Stimulated activated memory B cell treated with anti-CD40 and anti-IgM and Interleukin-4, amounts not matched to agents 10 μg/mL and 1 μg/mL and 100 μg/mL, for 72 hours (primary cell): Measurements from ENCODE around the gene ADAMTS20.

Experiments
- ATAC-seq: fragments of 150-1000 bp; cut with Tn5 transposase; 2 replicates; pipeline ENCODE4 v1.10.0; 2021
- H3K27ac Mint-ChIP-seq: one replicate; pipeline ENCODE4 v1.8.0; 2022; ENCODE audit warnings: mild to moderate bottlenecking, mixed read lengths
- H3K27me3 Mint-ChIP-seq: one replicate; pipeline ENCODE4 v1.8.0; 2022; ENCODE audit warnings: mixed read lengths
- H3K36me3 Mint-ChIP-seq: one replicate; pipeline ENCODE4 v1.8.0; 2022; ENCODE audit warnings: mixed read lengths
- H3K4me1 Mint-ChIP-seq: one replicate; pipeline ENCODE4 v1.8.0; 2022; ENCODE audit warnings: mixed read lengths
- H3K4me3 Mint-ChIP-seq: one replicate; pipeline ENCODE4 v1.8.0; 2022; ENCODE audit warnings: mild to moderate bottlenecking, moderate library complexity, mixed read lengths
- H3K9me3 Mint-ChIP-seq: one replicate; pipeline ENCODE4 v1.8.0; 2022; ENCODE audit warnings: mixed read lengths

Gene ADAMTS20

GRCh38 chr12:43320281-43320680, 231.7 kb downstream of the ADAMTS20 start:
- Mint-ChIP-seq H3K27ac (no peak overlapping the region), H3K9me3 (peaks cover 3% of the 10 kb centered on the region), H3K27me3 (no peaks in the 10 kb centered on the region), H3K36me3 (no peaks in the 10 kb centered on the region), H3K4me3 (no peak overlapping the region), H3K4me1 (no peaks in the 10 kb centered on the region)
- no peak for ATAC-seq

- no peaks in the 10 kb centered on the region for H3K36me3 Mint-ChIP-seq
- H3K9me3 Mint-ChIP-seq, result peaks cover 3% of the 10 kb centered on the region
- H3K27me3 Mint-ChIP-seq, result no peaks in the 10 kb centered on the region
- no peaks in the 10 kb centered on the region for H3K4me1 Mint-ChIP-seq
- no peak overlapping the region for H3K4me3 Mint-ChIP-seq
- no peak for ATAC-seq
- no peak overlapping the region for H3K27ac Mint-ChIP-seq
Observed at GRCh38 chr12:43318021-43318420, 234.0 kb downstream of the ADAMTS20 start.

- H3K9me3 Mint-ChIP-seq, result peaks cover 3% of the 10 kb centered on the region
- ATAC-seq, result no peak
- H3K4me1 Mint-ChIP-seq, result no peaks in the 10 kb centered on the region
- no peak overlapping the region for H3K27ac Mint-ChIP-seq
- H3K36me3 Mint-ChIP-seq, result no peaks in the 10 kb centered on the region
- H3K27me3 Mint-ChIP-seq, result no peaks in the 10 kb centered on the region
- H3K4me3 Mint-ChIP-seq, result no peak overlapping the region
Observed at GRCh38 chr12:43317156-43317555, 234.8 kb downstream of the ADAMTS20 start.

GRCh38 chr12:43316520-43316919, 235.5 kb downstream of the ADAMTS20 start:
- ATAC-seq, result no peak
- no peak overlapping the region for H3K27ac Mint-ChIP-seq
- no peaks in the 10 kb centered on the region for H3K27me3 Mint-ChIP-seq
- no peaks in the 10 kb centered on the region for H3K9me3 Mint-ChIP-seq
- H3K36me3 Mint-ChIP-seq, result no peaks in the 10 kb centered on the region
- H3K4me1 Mint-ChIP-seq, result no peaks in the 10 kb centered on the region
- H3K4me3 Mint-ChIP-seq, result no peak overlapping the region

- Mint-ChIP-seq H3K27ac (no peak overlapping the region), H3K27me3 (no peaks in the 10 kb centered on the region), H3K9me3 (no peaks in the 10 kb centered on the region), H3K36me3 (no peaks in the 10 kb centered on the region), H3K4me1 (no peaks in the 10 kb centered on the region), H3K4me3 (no peak overlapping the region)
- no peak for ATAC-seq
Observed at GRCh38 chr12:43315961-43316360, 236.0 kb downstream of the ADAMTS20 start.

- H3K36me3 Mint-ChIP-seq, result no peaks in the 10 kb centered on the region
Observed at GRCh38 chr12:43312991-43313505, 239.0 kb downstream of the ADAMTS20 start.

GRCh38 chr12:43310596-43310995, 241.4 kb downstream of the ADAMTS20 start:
- Mint-ChIP-seq H3K27ac (no peak overlapping the region), H3K4me1 (no peaks in the 10 kb centered on the region), H3K27me3 (no peaks in the 10 kb centered on the region), H3K36me3 (no peaks in the 10 kb centered on the region), H3K4me3 (no peak overlapping the region), H3K9me3 (no peaks in the 10 kb centered on the region)
- ATAC-seq, result no peak

More at GRCh38 chr12:43312991-43313505, 239.0 kb downstream of the ADAMTS20 start:
- Mint-ChIP-seq H3K9me3 (no peaks in the 10 kb centered on the region), H3K27me3 (no peaks in the 10 kb centered on the region), H3K4me3 (no peak overlapping the region), H3K27ac (no peak overlapping the region), H3K4me1 (no peaks in the 10 kb centered on the region)
- ATAC-seq, result no peak

- H3K27ac Mint-ChIP-seq, result no peak overlapping the region
- no peaks in the 10 kb centered on the region for H3K9me3 Mint-ChIP-seq
- no peaks in the 10 kb centered on the region for H3K4me1 Mint-ChIP-seq
- no peaks in the 10 kb centered on the region for H3K36me3 Mint-ChIP-seq
- no peak for ATAC-seq
- no peaks in the 10 kb centered on the region for H3K27me3 Mint-ChIP-seq
- no peak overlapping the region for H3K4me3 Mint-ChIP-seq
Observed at GRCh38 chr12:43309959-43310358, 242.0 kb downstream of the ADAMTS20 start.

GRCh38 chr12:43308776-43309175, 243.2 kb downstream of the ADAMTS20 start:
- Mint-ChIP-seq H3K4me1 (no peaks in the 10 kb centered on the region), H3K4me3 (no peak overlapping the region), H3K9me3 (no peaks in the 10 kb centered on the region), H3K27me3 (no peaks in the 10 kb centered on the region), H3K27ac (no peak overlapping the region), H3K36me3 (no peaks in the 10 kb centered on the region)
- no peak for ATAC-seq

GRCh38 chr12:43307126-43307525, 244.9 kb downstream of the ADAMTS20 start:
- Mint-ChIP-seq H3K4me3 (no peak overlapping the region), H3K4me1 (no peaks in the 10 kb centered on the region), H3K36me3 (no peaks in the 10 kb centered on the region), H3K27me3 (no peaks in the 10 kb centered on the region), H3K9me3 (no peaks in the 10 kb centered on the region), H3K27ac (no peak overlapping the region)
- ATAC-seq, result no peak

- Mint-ChIP-seq H3K4me1 (no peaks in the 10 kb centered on the region), H3K9me3 (no peaks in the 10 kb centered on the region), H3K27me3 (no peaks in the 10 kb centered on the region), H3K27ac (no peak overlapping the region), H3K4me3 (no peak overlapping the region), H3K36me3 (no peaks in the 10 kb centered on the region)
- peak; percentile 49 for ATAC-seq
Observed at GRCh38 chr12:43306066-43306465, 245.9 kb downstream of the ADAMTS20 start.

- ATAC-seq, result no peak
- H3K4me1 Mint-ChIP-seq, result no peaks in the 10 kb centered on the region
- H3K27ac Mint-ChIP-seq, result no peak overlapping the region
Observed at GRCh38 chr12:43305065-43305464, 246.9 kb downstream of the ADAMTS20 start.

More at GRCh38 chr12:43305065-43305464, 246.9 kb downstream of the ADAMTS20 start:
- H3K27me3 Mint-ChIP-seq, result no peaks in the 10 kb centered on the region
- no peak overlapping the region for H3K4me3 Mint-ChIP-seq
- H3K36me3 Mint-ChIP-seq, result no peaks in the 10 kb centered on the region
- H3K9me3 Mint-ChIP-seq, result no peaks in the 10 kb centered on the region
